Lung (tissue), 12 donors: ENCODE data around the gene FBXL17. TPM values are rescaled to one million over a fixed set of nuclear protein-coding genes. Genes with fewer than 3 reads are reported as not detected.
A peak's percentile ranks its signal among the peaks of the same experiment; 100 is the strongest.

Experiments used
- ATAC-seq: fragments of 200-7000 bp; cut with Tn5 transposase; one replicate; pipeline ENCODE4 v1.9.1; 2020; ENCODE audit warnings: moderate number of reproducible peaks; ENCODE audit not compliant: insufficient read depth, low FRiP score
- DNase-seq, 3 donors: peaks; one replicate each; pipeline ENCODE4 v3.0.0-alpha.2; 2013 to 2017
- H3K27ac ChIP-seq, 2 donors: one replicate each; pipeline ENCODE4 v1.5.1; 2013; ENCODE audit warnings: mild to moderate bottlenecking in 2 of 2, moderate library complexity in 2 of 2, control low read depth in 1 of 2, inconsistent platforms in 1 of 2, low read depth in 1 of 2, low read length in 1 of 2
- H3K27me3 ChIP-seq, 3 donors: one replicate each; pipeline ENCODE4 v1.5.1; 2013; ENCODE audit warnings: low read length in 2 of 3; ENCODE audit not compliant: control insufficient read depth in 3 of 3, insufficient read depth in 3 of 3
- H3K36me3 ChIP-seq, 4 donors: one replicate each; pipeline ENCODE4 v1.5.1; 2013; ENCODE audit warnings: low read length in 4 of 4, mild to moderate bottlenecking in 1 of 4, moderate library complexity in 1 of 4; ENCODE audit not compliant: control insufficient read depth in 4 of 4, insufficient read depth in 4 of 4
- H3K4me1 ChIP-seq, 5 donors: one replicate each; pipeline ENCODE4 v1.5.1; 2013; ENCODE audit warnings: low read length in 5 of 5, mild to moderate bottlenecking in 2 of 5, moderate library complexity in 1 of 5; ENCODE audit not compliant: control insufficient read depth in 5 of 5, insufficient read depth in 5 of 5
- H3K4me3 ChIP-seq: one replicate; pipeline ENCODE4 v1.5.1; 2013; ENCODE audit warnings: mild to moderate bottlenecking, control low read depth, moderate library complexity
- H3K9ac ChIP-seq, 2 donors: one replicate each; pipeline ENCODE4 v1.5.1; 2013; ENCODE audit warnings: low read length in 2 of 2, control low read depth in 1 of 2; ENCODE audit not compliant: insufficient read depth in 1 of 2
- H3K9me3 ChIP-seq, 4 donors: one replicate each; pipeline ENCODE4 v1.5.1; 2013; ENCODE audit warnings: low read length in 3 of 4, mild to moderate bottlenecking in 1 of 4, moderate library complexity in 1 of 4; ENCODE audit not compliant: control insufficient read depth in 4 of 4, insufficient read depth in 3 of 4
- CTCF ChIP-seq: IDR thresholded peaks from 2 replicates; pipeline ENCODE4 v1.5.1; 2012; ENCODE audit warnings: mild to moderate bottlenecking; ENCODE audit errors: control extremely low read depth, extremely low read depth
- WGBS, 2 donors: extraction: QIAGEN DNeasy Blood & Tissue Kit; methylation state at CpG; one replicate each; pipeline ENCODE4 v1.1.7; 2013; 5-methylcytosine and 5-hydroxymethylcytosine counted together
- polyA plus RNA-seq, 2 donors: library from polyadenylated mRNA; stranded (reverse); fragments of 200-250 nt; gene quantifications; one replicate each; pipeline ENCODE4 v1.2.1, GENCODE V29; 2013
- total RNA-seq, 2 donors: library from RNA; depleted of rRNA in 1 of 2; stranded (reverse); fragments of >200 nt in 1 of 2; gene quantifications; one replicate each; pipeline ENCODE4 v1.2.1, GENCODE V29; 2014 to 2021
- donor health status: control.
- donor health status: control.
- donor health status: Bipolar disorder and iron deficiency.
- donor health status: healthy.
- donor health status: DM: yes; HTN: yes; CAD: no.

The FBXL17 gene
- total and polyA plus RNA-seq, 4 donors, result 4.0 to 23.9 (median 13.6) TPM

- Histone ChIP-seq H3K27ac (peak overlapping the region in 1 of 2 donors; percentile 100), H3K27me3 (no peaks in the 10 kb centered on the region), H3K9me3 (peaks cover 0 to 5% (median under 1%) of the 10 kb centered on the region in 4 donors), H3K36me3 (no peaks in the 10 kb centered on the region), H3K4me3 (peak overlapping the region; percentile 97), H3K4me1 (peaks cover 0 to 23% (median 8%) of the 10 kb centered on the region in 5 donors), H3K9ac (peak overlapping the region in 1 of 2 donors; percentile 61)
- no peak for TF ChIP-seq CTCF
- WGBS, 2 donors, result 11% methylated on average over 8 of the region's 8 CpGs
- ATAC-seq (no peak), DNase-seq (peak in 1 of 3 donors; percentile 40)
These were observed 2.0 kb downstream of the FBXL17 start for GRCh38 chr5:108379722-108380530.

GRCh38 chr5:108375768-108376167 is 6.1 kb downstream of the FBXL17 start:
- Histone ChIP-seq H3K9me3 (peaks cover 0 to 10% (median 3%) of the 10 kb centered on the region in 4 donors), H3K27me3 (no peaks in the 10 kb centered on the region), H3K27ac (no peak overlapping the region), H3K36me3 (peaks cover 0 to 9% (median 0%) of the 10 kb centered on the region in 4 donors), H3K4me1 (peaks cover 0 to 13% (median 4%) of the 10 kb centered on the region in 5 donors), H3K4me3 (no peak overlapping the region), H3K9ac (no peak overlapping the region)
- no peak for ATAC-seq
- no peak for DNase-seq
- 95 to 100% methylated on average over 1 of the region's 1 CpG for WGBS, 2 donors
- no peak for TF ChIP-seq CTCF

- ATAC-seq (no peak), DNase-seq (no peak)
- Histone ChIP-seq H3K27me3 (no peaks in the 10 kb centered on the region), H3K4me3 (no peak overlapping the region), H3K9me3 (peaks cover 0 to 10% (median 3%) of the 10 kb centered on the region in 4 donors), H3K36me3 (peaks cover 0 to 9% (median 0%) of the 10 kb centered on the region in 4 donors), H3K9ac (no peak overlapping the region), H3K27ac (no peak overlapping the region), H3K4me1 (peaks cover 0 to 14% (median 0%) of the 10 kb centered on the region in 5 donors)
- TF ChIP-seq CTCF, result no peak
These were observed 8.5 kb downstream of the FBXL17 start for GRCh38 chr5:108373426-108373825.
